ENCODE data around the gene TMEM35B.
"Not testable (repeated sequence)": the region's sequence is repeated elsewhere in the genome, so short reads cannot be mapped to it uniquely, and the experiment has no call there.

Gene TMEM35B

GRCh38 chr1:34975338-34975737, 9.8 kb downstream of the TMEM35B start:
- DNase-seq: no peak

GRCh38 chr1:34974626-34975025, 10.5 kb downstream of the TMEM35B start:
- no peak for DNase-seq

GRCh38 chr1:34973326-34973725, 11.8 kb downstream of the TMEM35B start:
- DNase-seq: no peak

- peak; percentile 56 for DNase-seq
These were observed 14.3 kb downstream of the TMEM35B start for GRCh38 chr1:34970829-34971228.

- no peak for DNase-seq
These were observed 14.9 kb downstream of the TMEM35B start for GRCh38 chr1:34970220-34970735.

GRCh38 chr1:34968297-34968696, 16.9 kb downstream of the TMEM35B start:
- DNase-seq: not testable (repeated sequence)

GRCh38 chr1:34967672-34968071, 17.5 kb downstream of the TMEM35B start:
- not testable (repeated sequence) for DNase-seq

GRCh38 chr1:34965597-34965996, 19.6 kb downstream of the TMEM35B start:
- no peak for DNase-seq

- DNase-seq: no peak
These were observed 34.7 kb downstream of the TMEM35B start for GRCh38 chr1:34950428-34950827.

GRCh38 chr1:34948739-34949138, 36.4 kb downstream of the TMEM35B start:
- DNase-seq: not testable (repeated sequence)

- DNase-seq: not testable (repeated sequence)
These were observed 37.4 kb downstream of the TMEM35B start for GRCh38 chr1:34947641-34948314.

- peak; percentile 34 for DNase-seq
These were observed 38.9 kb downstream of the TMEM35B start for GRCh38 chr1:34946211-34946610.

GRCh38 chr1:34941798-34942197, 43.3 kb downstream of the TMEM35B start:
- not testable (repeated sequence) for DNase-seq
